ENCODE measurements around the gene TP53TG5.
"Not testable (repeated sequence)": the region's sequence is repeated elsewhere in the genome, so short reads cannot be mapped to it uniquely, and the experiment has no call there.

The TP53TG5 gene

GRCh38 chr20:45352729-45353128 lies 25.4 kb downstream of the TP53TG5 start:
- ATAC-seq = no peak
- no peak for TF ChIP-seq ARNTL (CRISPR knock-in tag; IDR thresholded peaks at IDR 0.05; ENCODE audit: borderline replicate concordance, low read depth)
- no peak for TF ChIP-seq OSR1 (CRISPR knock-in tag; IDR thresholded peaks at IDR 0.05)
- TF ChIP-seq ZNF8 (CRISPR knock-in tag; IDR thresholded peaks at IDR 0.05) = no peak
- TF ChIP-seq POU6F1 (CRISPR knock-in tag; IDR thresholded peaks at IDR 0.05; ENCODE audit: borderline replicate concordance, low read depth) = no peak
- no peak for TF ChIP-seq CSDC2 (CRISPR knock-in tag; IDR thresholded peaks at IDR 0.05)
- no peak for TF ChIP-seq RARB (CRISPR knock-in tag; IDR thresholded peaks at IDR 0.05)
- TF ChIP-seq SNAI2 (CRISPR knock-in tag; IDR thresholded peaks at IDR 0.05) = no peak
- no peak for TF ChIP-seq GLIS3 (CRISPR knock-in tag; IDR thresholded peaks at IDR 0.05)
- TF ChIP-seq CREB5 (CRISPR knock-in tag; IDR thresholded peaks at IDR 0.05; ENCODE audit: low read depth) = no peak

- not testable (repeated sequence) for ATAC-seq
Measured at GRCh38 chr20:45350795-45351194, 27.3 kb downstream of the TP53TG5 start.

- ATAC-seq = no peak
- no peak for TF ChIP-seq ZNF70 (CRISPR knock-in tag; IDR thresholded peaks at IDR 0.05)
- TF ChIP-seq PPARA (CRISPR knock-in tag; IDR thresholded peaks at IDR 0.05; ENCODE audit: borderline replicate concordance) = no peak
- TF ChIP-seq ESRRG (CRISPR knock-in tag; IDR thresholded peaks at IDR 0.05) = no peak
- TF ChIP-seq POU6F1 (CRISPR knock-in tag; IDR thresholded peaks at IDR 0.05; ENCODE audit: borderline replicate concordance, low read depth) = no peak
Measured at GRCh38 chr20:45350217-45350616, 27.9 kb downstream of the TP53TG5 start.

- TF ChIP-seq PATZ1 (CRISPR knock-in tag; IDR thresholded peaks at IDR 0.05; ENCODE audit: borderline replicate concordance) (0 out of 2 replicates have a peak, but pooled peaks have one; percentile 54), CSDC2 (CRISPR knock-in tag; IDR thresholded peaks at IDR 0.05) (no peak), OSR1 (CRISPR knock-in tag; IDR thresholded peaks at IDR 0.05) (no peak)
- ATAC-seq = peak; percentile 80
Measured at GRCh38 chr20:45347936-45348778, 30.0 kb downstream of the TP53TG5 start, which contains the start of gene SDC4. SDC4 (minus strand) TSS chr20:45348424; CDS start chr20:45348384, 40 bp downstream.

- ATAC-seq = peak; percentile 23
- no peak for TF ChIP-seq BACH2 (CRISPR knock-in tag; IDR thresholded peaks at IDR 0.05; ENCODE audit: borderline replicate concordance)
- TF ChIP-seq CREB5 (CRISPR knock-in tag; IDR thresholded peaks at IDR 0.05; ENCODE audit: low read depth) = no peak
- TF ChIP-seq TSHZ2 (CRISPR knock-in tag; IDR thresholded peaks at IDR 0.05) = no peak
- no peak for TF ChIP-seq ZNF565 (CRISPR knock-in tag; conservative IDR thresholded peaks at IDR 0.05; ENCODE audit: low read depth)
- TF ChIP-seq ZFP3 (CRISPR knock-in tag; IDR thresholded peaks at IDR 0.05) = no peak
- TF ChIP-seq ISL1 (CRISPR knock-in tag; IDR thresholded peaks at IDR 0.05) = no peak
- TF ChIP-seq POU6F1 (CRISPR knock-in tag; IDR thresholded peaks at IDR 0.05; ENCODE audit: borderline replicate concordance, low read depth) = no peak
- no peak for TF ChIP-seq ZNF8 (CRISPR knock-in tag; IDR thresholded peaks at IDR 0.05)
- TF ChIP-seq SNAI2 (CRISPR knock-in tag; IDR thresholded peaks at IDR 0.05) = no peak
- TF ChIP-seq ESRRG (CRISPR knock-in tag; IDR thresholded peaks at IDR 0.05) = no peak
- TF ChIP-seq GLIS3 (CRISPR knock-in tag; IDR thresholded peaks at IDR 0.05) = no peak
- no peak for TF ChIP-seq TOX (CRISPR knock-in tag; IDR thresholded peaks at IDR 0.05; ENCODE audit: borderline replicate concordance)
Measured at GRCh38 chr20:45347297-45347935, 30.7 kb downstream of the TP53TG5 start.
